ENCODE results near the gene IVL. TPM values are rescaled to one million over a fixed set of nuclear protein-coding genes. Genes with fewer than 3 reads are reported as not detected.

The IVL gene
- total and polyA plus RNA-seq, 4 donors = 0.02 TPM; not detected in 3

- Histone ChIP-seq H3K9ac (ENCODE audit: low read depth in 1 of 2, low read length in 2 of 2) (no peak overlapping the region), H3K4me3 (ENCODE audit: low read depth in 1 of 3, low read length in 3 of 3) (no peak overlapping the region), H3K27me3 (ENCODE audit: control insufficient read depth in 4 of 4, insufficient read depth in 4 of 4, low read length in 3 of 4) (peaks cover 0 to 10% (median 0%) of the 10 kb centered on the region in 4 donors), H3K9me3 (ENCODE audit: control insufficient read depth in 4 of 4, low read length in 3 of 4) (no peaks in the 10 kb centered on the region), H3K27ac (ENCODE audit: low read depth in 1 of 2, low read length in 2 of 2) (no peak overlapping the region), H3K36me3 (ENCODE audit: control insufficient read depth in 4 of 4, insufficient read depth in 3 of 4, low read depth in 1 of 4, low read length in 3 of 4) (no peaks in the 10 kb centered on the region), H3K4me1 (ENCODE audit: control insufficient read depth in 4 of 4, insufficient read depth in 4 of 4, low read length in 3 of 4) (no peaks in the 10 kb centered on the region)
- no peak for DNase-seq (ENCODE audit: low spot score)
- TF ChIP-seq HNF4G (IDR thresholded peaks at IDR 0.05) = no peak
- no peak for TF ChIP-seq EGR1 (IDR thresholded peaks at IDR 0.05; ENCODE audit: low read depth in 2 of 2)
- TF ChIP-seq JUND (IDR thresholded peaks at IDR 0.05) = no peak
- TF ChIP-seq GABPA (IDR thresholded peaks at IDR 0.05 in 1 of 2, conservative IDR thresholded peaks at IDR 0.05 in 1 of 2) = no peak
- TF ChIP-seq ZBTB33 (IDR thresholded peaks at IDR 0.05) = no peak
- TF ChIP-seq, protein P1, sequence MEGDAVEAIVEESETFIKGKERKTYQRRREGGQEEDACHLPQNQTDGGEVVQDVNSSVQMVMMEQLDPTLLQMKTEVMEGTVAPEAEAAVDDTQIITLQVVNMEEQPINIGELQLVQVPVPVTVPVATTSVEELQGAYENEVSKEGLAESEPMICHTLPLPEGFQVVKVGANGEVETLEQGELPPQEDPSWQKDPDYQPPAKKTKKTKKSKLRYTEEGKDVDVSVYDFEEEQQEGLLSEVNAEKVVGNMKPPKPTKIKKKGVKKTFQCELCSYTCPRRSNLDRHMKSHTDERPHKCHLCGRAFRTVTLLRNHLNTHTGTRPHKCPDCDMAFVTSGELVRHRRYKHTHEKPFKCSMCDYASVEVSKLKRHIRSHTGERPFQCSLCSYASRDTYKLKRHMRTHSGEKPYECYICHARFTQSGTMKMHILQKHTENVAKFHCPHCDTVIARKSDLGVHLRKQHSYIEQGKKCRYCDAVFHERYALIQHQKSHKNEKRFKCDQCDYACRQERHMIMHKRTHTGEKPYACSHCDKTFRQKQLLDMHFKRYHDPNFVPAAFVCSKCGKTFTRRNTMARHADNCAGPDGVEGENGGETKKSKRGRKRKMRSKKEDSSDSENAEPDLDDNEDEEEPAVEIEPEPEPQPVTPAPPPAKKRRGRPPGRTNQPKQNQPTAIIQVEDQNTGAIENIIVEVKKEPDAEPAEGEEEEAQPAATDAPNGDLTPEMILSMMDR (IDR thresholded peaks at IDR 0.05; ENCODE audit: low read depth, low read length, missing input control) = no peak
- TF ChIP-seq, protein P2, sequence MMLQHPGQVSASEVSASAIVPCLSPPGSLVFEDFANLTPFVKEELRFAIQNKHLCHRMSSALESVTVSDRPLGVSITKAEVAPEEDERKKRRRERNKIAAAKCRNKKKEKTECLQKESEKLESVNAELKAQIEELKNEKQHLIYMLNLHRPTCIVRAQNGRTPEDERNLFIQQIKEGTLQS (IDR thresholded peaks at IDR 0.05) = no peak
- no peak for TF ChIP-seq RAD21 (IDR thresholded peaks at IDR 0.05)
- no peak for TF ChIP-seq RXRA (IDR thresholded peaks at IDR 0.05)
- TF ChIP-seq FOXA2 (IDR thresholded peaks at IDR 0.05) = no peak
- WGBS = 83% methylated on average over 4 of the region's 4 CpGs
These were observed 47.0 kb upstream of the IVL start for GRCh38 chr1:152861374-152861773.

GRCh38 chr1:152864443-152864842, 43.9 kb upstream of the IVL start:
- no peak overlapping the region for H3K27ac ChIP-seq (ENCODE audit: low read depth in 1 of 2, low read length in 2 of 2)
- TF ChIP-seq FOXA1 (IDR thresholded peaks at IDR 0.05) = no peak
- no peak for TF ChIP-seq SP1 (IDR thresholded peaks at IDR 0.05)
- no peak overlapping the region for H3K4me3 ChIP-seq (ENCODE audit: low read depth in 1 of 3, low read length in 3 of 3)
- no peak overlapping the region for H3K9ac ChIP-seq (ENCODE audit: low read depth in 1 of 2, low read length in 2 of 2)
- H3K36me3 ChIP-seq (ENCODE audit: control insufficient read depth in 4 of 4, insufficient read depth in 3 of 4, low read depth in 1 of 4, low read length in 3 of 4) = no peaks in the 10 kb centered on the region
- no peaks in the 10 kb centered on the region for H3K4me1 ChIP-seq (ENCODE audit: control insufficient read depth in 4 of 4, insufficient read depth in 4 of 4, low read length in 3 of 4)
- H3K27me3 ChIP-seq (ENCODE audit: control insufficient read depth in 4 of 4, insufficient read depth in 4 of 4, low read length in 3 of 4) = peaks cover 0 to 7% (median 0%) of the 10 kb centered on the region in 4 donors
- DNase-seq (ENCODE audit: low spot score) = no peak
- no peaks in the 10 kb centered on the region for H3K9me3 ChIP-seq (ENCODE audit: control insufficient read depth in 4 of 4, low read length in 3 of 4)

DNA sequence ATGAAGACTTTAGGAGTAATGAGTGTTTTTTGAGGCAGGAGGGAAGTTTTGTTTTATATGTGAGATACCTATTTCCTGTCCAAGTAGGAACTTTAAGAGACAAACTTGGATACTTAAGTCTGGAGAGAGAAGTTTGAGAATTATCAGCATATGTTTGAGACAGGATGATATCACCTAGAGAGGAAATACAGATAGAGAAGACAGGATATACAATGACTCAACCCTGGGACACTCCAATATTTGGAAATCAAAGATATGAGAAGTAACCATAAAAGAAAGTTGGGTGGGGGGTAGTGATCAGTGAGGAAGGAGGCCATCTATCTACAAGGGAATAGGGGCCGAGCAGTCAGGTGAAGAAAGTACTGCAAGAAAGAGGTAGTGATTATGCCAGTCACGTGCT, 42.0 kb upstream of the IVL start:
- Histone ChIP-seq H3K9me3 (ENCODE audit: control insufficient read depth in 4 of 4, low read length in 3 of 4) (no peaks in the 10 kb centered on the region), H3K4me1 (ENCODE audit: control insufficient read depth in 4 of 4, insufficient read depth in 4 of 4, low read length in 3 of 4) (no peaks in the 10 kb centered on the region), H3K9ac (ENCODE audit: low read depth in 1 of 2, low read length in 2 of 2) (no peak overlapping the region), H3K27ac (ENCODE audit: low read depth in 1 of 2, low read length in 2 of 2) (no peak overlapping the region), H3K36me3 (ENCODE audit: control insufficient read depth in 4 of 4, insufficient read depth in 3 of 4, low read depth in 1 of 4, low read length in 3 of 4) (no peaks in the 10 kb centered on the region), H3K4me3 (ENCODE audit: low read depth in 1 of 3, low read length in 3 of 3) (no peak overlapping the region), H3K27me3 (ENCODE audit: control insufficient read depth in 4 of 4, insufficient read depth in 4 of 4, low read length in 3 of 4) (no peaks in the 10 kb centered on the region)
- TF ChIP-seq FOXA2 (IDR thresholded peaks at IDR 0.05) (no peak), HNF4A (conservative IDR thresholded peaks at IDR 0.05) (no peak), RXRA (IDR thresholded peaks at IDR 0.05) (no peak), RAD21 (IDR thresholded peaks at IDR 0.05) (no peak), EGR1 (IDR thresholded peaks at IDR 0.05; ENCODE audit: low read depth in 2 of 2) (no peak), HNF4G (IDR thresholded peaks at IDR 0.05) (no peak), JUND (IDR thresholded peaks at IDR 0.05) (no peak), GABPA (IDR thresholded peaks at IDR 0.05 in 1 of 2, conservative IDR thresholded peaks at IDR 0.05 in 1 of 2) (no peak), TAF1 (conservative IDR thresholded peaks at IDR 0.05) (no peak), ZBTB33 (IDR thresholded peaks at IDR 0.05) (no peak), SP1 (IDR thresholded peaks at IDR 0.05) (no peak)
- TF ChIP-seq, protein P1 (IDR thresholded peaks at IDR 0.05; ENCODE audit: low read depth, low read length, missing input control) = no peak
- 83% methylated on average over 2 of the region's 2 CpGs for WGBS
- DNase-seq (ENCODE audit: low spot score) = no peak

Measured in liver (tissue), 9 donors.